ENCODE data around the gene PLD2. TPM values are rescaled to one million over a fixed set of nuclear protein-coding genes. Genes with fewer than 3 reads are reported as not detected.
A peak's percentile ranks its signal among the peaks of the same experiment; 100 is the strongest.

The PLD2 gene
- total RNA-seq, 4 donors from 2014 or later = 10.2 to 21.3 (median 15.7) TPM

- TF ChIP-seq EP300 (IDR thresholded peaks at IDR 0.05) (no peak), POLR2A (IDR thresholded peaks at IDR 0.05) (no peak), POLR2AphosphoS5 (IDR thresholded peaks at IDR 0.05) (no peak), CTCF (IDR thresholded peaks at IDR 0.05) (no peak)
- Histone ChIP-seq H3K27ac (peak overlapping the region in 2 of 4 donors; percentile 12 to 41), H3K36me3 (peaks cover 0 to 3% of the 10 kb centered on the region in 2 donors), H3K4me1 (peaks cover 0 to 31% (median 4%) of the 10 kb centered on the region in 3 donors), H3K4me3 (no peak overlapping the region), H3K27me3 (no peaks in the 10 kb centered on the region), H3K9me3 (no peaks in the 10 kb centered on the region)
- peak; percentile 39 for ATAC-seq
- 67 to 74% methylated on average over 2 to 3 of the region's 5 CpGs for WGBS, 2 donors (ENCODE audit: low coverage in 1 of 2)
Observed at GRCh38 chr17:4849011-4849536, 42.1 kb downstream of the PLD2 start.

GRCh38 chr17:4850246-4850645 is 43.3 kb downstream of the PLD2 start:
- no peak for ATAC-seq
- H3K27ac ChIP-seq = no peak overlapping the region
- TF ChIP-seq POLR2A (IDR thresholded peaks at IDR 0.05) = no peak
- no peak for TF ChIP-seq POLR2AphosphoS5 (IDR thresholded peaks at IDR 0.05)
- no peak for TF ChIP-seq EP300 (IDR thresholded peaks at IDR 0.05)
- no peak for TF ChIP-seq CTCF (IDR thresholded peaks at IDR 0.05)
- H3K4me3 ChIP-seq = no peak overlapping the region
- H3K27me3 ChIP-seq = no peaks in the 10 kb centered on the region
- WGBS, 2 donors (ENCODE audit: low coverage in 1 of 2) = 100% methylated on average over 1 to 2 of the region's 2 CpGs
- H3K4me1 ChIP-seq = peaks cover 0 to 31% (median 4%) of the 10 kb centered on the region in 3 donors
- peaks cover 0 to 3% of the 10 kb centered on the region in 2 donors for H3K36me3 ChIP-seq
- H3K9me3 ChIP-seq = no peaks in the 10 kb centered on the region

- WGBS, 2 donors (ENCODE audit: low coverage in 1 of 2) = 82 to 94% methylated on average over 2 to 3 of the region's 3 CpGs
Observed at GRCh38 chr17:4851084-4851483, 44.1 kb downstream of the PLD2 start.

GRCh38 chr17:4852567-4853207 is 45.7 kb downstream of the PLD2 start:
- peaks cover 0 to 29% (median 4%) of the 10 kb centered on the region in 3 donors for H3K4me1 ChIP-seq
- TF ChIP-seq POLR2AphosphoS5 (IDR thresholded peaks at IDR 0.05) (no peak), EP300 (IDR thresholded peaks at IDR 0.05) (no peak), CTCF (IDR thresholded peaks at IDR 0.05) (no peak)
- H3K27ac ChIP-seq = no peak overlapping the region

More at GRCh38 chr17:4851084-4851483, 44.1 kb downstream of the PLD2 start:
- no peak overlapping the region for H3K27ac ChIP-seq
- no peak for ATAC-seq
- peaks cover 0 to 3% of the 10 kb centered on the region in 2 donors for H3K36me3 ChIP-seq
- TF ChIP-seq POLR2AphosphoS5 (IDR thresholded peaks at IDR 0.05) (no peak), CTCF (IDR thresholded peaks at IDR 0.05) (no peak), POLR2A (IDR thresholded peaks at IDR 0.05) (no peak), EP300 (IDR thresholded peaks at IDR 0.05) (no peak)
- no peaks in the 10 kb centered on the region for H3K27me3 ChIP-seq
- peaks cover 0 to 26% (median 4%) of the 10 kb centered on the region in 3 donors for H3K4me1 ChIP-seq
- H3K4me3 ChIP-seq = no peak overlapping the region
- H3K9me3 ChIP-seq = no peaks in the 10 kb centered on the region

GRCh38 chr17:4853208-4853671 is 46.3 kb downstream of the PLD2 start:
- H3K4me1 ChIP-seq = peaks cover 0 to 35% (median 9%) of the 10 kb centered on the region in 3 donors
- no peak overlapping the region for H3K27ac ChIP-seq
- 85 to 89% methylated on average over 2 of the region's 2 CpGs for WGBS, 2 donors (ENCODE audit: low coverage in 1 of 2)

More at GRCh38 chr17:4852567-4853207, 45.7 kb downstream of the PLD2 start:
- H3K4me3 ChIP-seq = no peak overlapping the region
- no peaks in the 10 kb centered on the region for H3K27me3 ChIP-seq
- peaks cover 0 to 3% of the 10 kb centered on the region in 2 donors for H3K36me3 ChIP-seq
- H3K9me3 ChIP-seq = no peaks in the 10 kb centered on the region
- ATAC-seq = no peak

More at GRCh38 chr17:4853208-4853671, 46.3 kb downstream of the PLD2 start:
- ATAC-seq = no peak
- Histone ChIP-seq H3K36me3 (peaks cover 0 to 3% of the 10 kb centered on the region in 2 donors), H3K27me3 (no peaks in the 10 kb centered on the region), H3K9me3 (no peaks in the 10 kb centered on the region), H3K4me3 (no peak overlapping the region)
- TF ChIP-seq POLR2A (IDR thresholded peaks at IDR 0.05) = no peak

All from gastroesophageal sphincter (tissue), 4 donors.